ENCODE results near the gene TSPAN18.

Gene TSPAN18

DNA sequence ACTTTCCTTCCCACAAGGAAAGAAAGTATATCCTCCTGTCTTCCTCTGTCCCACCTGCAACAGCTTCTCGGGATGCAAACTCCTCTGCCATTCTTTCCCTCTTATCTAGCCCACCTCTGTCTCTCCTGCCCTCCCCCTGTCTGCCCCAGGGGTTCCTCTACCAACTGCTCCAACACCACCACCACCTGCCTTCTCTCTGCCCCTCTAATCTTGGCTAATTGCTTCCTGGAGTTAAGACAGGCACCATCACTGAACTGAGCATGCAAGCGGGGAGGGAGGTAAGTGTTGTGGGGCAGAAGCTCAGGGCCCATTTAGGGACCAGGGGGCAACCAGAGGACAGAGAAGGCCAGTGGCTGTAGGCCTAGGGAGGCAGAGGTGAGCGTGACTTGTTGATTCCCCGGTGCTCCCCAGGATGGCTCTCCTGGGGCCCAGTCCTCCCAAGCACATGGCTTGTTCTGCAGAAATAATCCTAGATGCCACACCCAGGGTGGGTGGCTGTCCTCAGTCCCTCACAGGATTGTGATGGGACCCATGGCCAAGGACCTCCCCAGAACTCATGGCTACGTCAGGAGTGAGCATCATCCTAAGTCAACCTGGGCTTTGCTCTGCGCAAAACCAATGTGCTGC is 112.8 kb downstream of the TSPAN18 start:
- no peak for TF ChIP-seq ZNF274 (IDR thresholded peaks at IDR 0.05; ENCODE audit: low read depth, low read length)
- H3K4me3 ChIP-seq (ENCODE audit: low read length), result no peak overlapping the region

DNA sequence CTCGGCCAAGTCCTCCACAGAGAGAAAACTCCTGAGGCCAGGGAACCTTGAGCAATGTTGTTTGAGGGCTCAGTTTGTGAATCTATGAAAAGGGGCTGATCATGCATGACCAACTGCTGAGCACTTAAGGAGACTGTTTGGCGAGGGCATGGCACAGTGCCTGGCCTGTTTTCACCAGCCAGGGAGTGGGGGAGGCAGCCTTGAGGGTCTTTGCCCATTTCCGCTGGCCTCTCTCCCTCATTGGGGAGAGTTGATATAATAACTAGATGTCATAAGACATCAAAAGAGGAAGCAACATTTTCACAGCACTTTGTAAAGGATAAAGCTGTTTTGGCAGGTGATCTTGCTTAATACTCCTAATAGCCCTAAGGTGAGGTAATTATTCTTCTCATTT is 113.3 kb downstream of the TSPAN18 start:
- TF ChIP-seq ZNF274 (IDR thresholded peaks at IDR 0.05; ENCODE audit: low read depth, low read length), result no peak
- no peak overlapping the region for H3K4me3 ChIP-seq (ENCODE audit: low read length)

DNA sequence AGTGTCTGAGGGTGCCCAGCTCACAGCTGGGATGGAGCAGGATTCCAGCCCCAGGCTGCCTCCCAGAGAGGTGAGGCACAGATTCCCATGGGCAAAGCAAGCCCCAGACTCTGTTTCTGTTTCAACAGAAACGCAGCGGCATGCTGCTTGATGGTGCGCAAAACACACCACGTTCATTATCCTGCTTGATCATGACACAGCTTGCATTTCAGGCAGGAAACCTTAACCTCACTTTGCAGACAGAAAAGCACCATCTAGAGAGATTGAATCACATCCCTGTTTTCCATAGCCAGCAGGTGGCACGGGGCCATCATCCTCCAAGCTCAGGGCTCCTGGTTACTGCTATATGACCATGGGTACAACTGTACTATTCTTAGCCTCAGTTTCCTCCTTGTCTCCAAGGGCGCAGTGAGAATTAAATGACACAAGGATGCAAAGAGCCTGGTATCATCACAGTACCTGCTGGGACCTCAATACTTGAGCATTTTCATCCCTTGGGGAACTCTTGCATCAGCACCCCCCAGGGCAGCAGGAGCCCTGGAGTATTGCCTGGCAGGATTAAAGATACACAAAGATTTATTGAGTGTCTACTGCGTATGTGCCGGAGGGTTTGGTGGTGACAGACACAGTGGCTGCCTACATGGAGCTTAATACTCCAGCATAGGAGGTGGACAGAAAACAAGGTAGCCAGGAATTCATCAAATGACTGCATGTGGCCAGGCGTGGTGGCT is 113.9 kb downstream of the TSPAN18 start:
- TF ChIP-seq ZNF274 (IDR thresholded peaks at IDR 0.05; ENCODE audit: low read depth, low read length), result no peak
- H3K4me3 ChIP-seq (ENCODE audit: low read length), result no peak overlapping the region

DNA sequence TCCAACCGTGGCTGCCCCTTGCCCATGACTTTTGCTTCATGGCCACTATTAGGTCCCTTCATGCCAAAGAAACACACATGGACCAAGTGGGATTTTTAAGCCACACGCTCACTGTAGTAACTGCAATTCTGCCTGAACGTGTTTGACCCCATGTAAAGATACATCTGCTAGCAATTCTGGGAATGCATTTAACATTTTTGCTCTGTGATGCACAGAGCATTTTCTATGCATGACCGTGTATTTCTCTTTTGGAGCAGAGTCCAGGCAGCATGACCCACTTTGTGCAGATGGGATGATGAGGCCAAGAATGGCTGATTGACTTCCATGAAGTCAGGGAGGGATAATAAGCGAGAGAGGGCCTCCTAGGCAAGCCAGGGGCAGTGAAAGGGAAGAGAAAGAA is 115.5 kb downstream of the TSPAN18 start:
- TF ChIP-seq ZNF274 (IDR thresholded peaks at IDR 0.05; ENCODE audit: low read depth, low read length), result no peak
- H3K4me3 ChIP-seq (ENCODE audit: low read length), result no peak overlapping the region

DNA sequence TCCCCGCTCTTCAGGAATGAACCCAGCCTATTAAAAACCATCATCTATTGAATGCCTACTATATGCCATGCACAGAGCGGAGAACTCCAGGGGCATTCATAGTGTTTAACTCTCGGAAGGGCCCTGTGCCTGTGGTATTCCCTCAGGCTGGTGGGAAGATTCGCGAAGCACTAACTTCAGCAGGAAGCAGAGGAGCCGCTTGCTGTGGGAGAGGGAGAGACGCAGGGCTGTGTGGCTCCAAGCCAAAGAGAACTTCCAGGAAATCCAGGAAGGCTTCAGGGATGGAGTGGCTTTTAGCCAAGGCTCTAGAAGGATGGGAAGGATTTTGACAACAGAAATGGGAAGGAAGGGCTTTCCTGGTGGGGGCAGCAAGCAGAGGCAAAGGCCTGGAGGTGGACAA is 120.1 kb downstream of the TSPAN18 start:
- H3K4me3 ChIP-seq (ENCODE audit: low read length), result no peak overlapping the region
- TF ChIP-seq ZNF274 (IDR thresholded peaks at IDR 0.05; ENCODE audit: low read depth, low read length), result no peak

DNA sequence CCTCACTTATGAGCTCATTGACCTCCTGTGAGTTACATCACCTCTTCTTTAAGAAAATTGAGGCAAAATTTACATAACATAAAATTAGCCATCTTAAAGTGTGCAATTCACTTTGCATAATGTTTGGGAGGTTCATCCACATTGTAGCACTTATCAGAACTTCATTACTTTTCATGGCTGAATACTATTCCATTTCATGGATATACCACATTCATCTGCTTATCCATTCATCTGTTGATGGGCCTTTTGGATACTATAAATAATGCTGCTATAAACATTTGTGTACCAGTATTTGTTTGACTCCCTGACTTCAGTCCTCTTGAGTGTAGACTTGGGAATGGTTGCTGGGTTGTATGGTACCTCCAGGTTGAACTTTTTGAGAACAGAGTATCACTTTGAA is 120.6 kb downstream of the TSPAN18 start:
- TF ChIP-seq ZNF274 (IDR thresholded peaks at IDR 0.05; ENCODE audit: low read depth, low read length), result no peak
- no peak overlapping the region for H3K4me3 ChIP-seq (ENCODE audit: low read length)

DNA sequence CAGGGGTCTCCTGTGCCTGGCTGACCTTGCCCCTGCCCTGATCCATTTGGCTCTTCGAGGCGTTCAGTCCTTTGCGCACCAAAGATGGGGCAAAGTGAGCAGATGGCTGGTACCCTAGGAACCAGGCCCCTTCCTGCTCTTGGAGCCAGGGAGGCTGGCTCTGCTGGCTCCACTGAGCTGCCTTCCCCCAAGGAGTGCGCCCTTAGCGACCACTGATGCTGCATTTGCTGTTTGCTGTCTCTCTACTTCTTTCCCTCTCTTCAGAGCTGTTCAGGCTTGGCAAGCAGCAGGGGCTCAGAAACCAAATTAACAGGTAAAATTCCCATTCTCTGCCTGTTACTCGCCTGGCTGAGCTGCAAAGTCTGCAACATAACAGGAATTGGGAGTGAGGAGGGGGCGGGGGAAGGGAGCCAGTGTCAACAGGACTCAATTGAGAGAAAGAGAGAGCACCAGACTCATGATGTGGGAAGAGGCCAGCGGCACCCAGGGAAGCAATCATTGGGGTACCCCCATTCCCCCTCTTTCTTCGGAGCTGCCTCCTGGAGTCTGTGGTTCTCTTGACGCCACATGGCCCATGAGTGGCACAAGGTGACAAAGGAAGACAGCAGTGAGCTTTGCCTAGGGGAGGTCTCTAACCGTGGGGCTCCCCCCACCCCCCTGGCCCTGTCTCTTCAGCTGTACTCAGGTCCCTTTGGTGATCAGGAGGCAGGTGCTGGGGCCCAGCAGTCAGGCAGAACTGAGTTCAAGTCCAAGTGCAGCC is 121.6 kb downstream of the TSPAN18 start:
- no peak overlapping the region for H3K4me3 ChIP-seq (ENCODE audit: low read length)
- TF ChIP-seq ZNF274 (IDR thresholded peaks at IDR 0.05; ENCODE audit: low read depth, low read length), result no peak

DNA sequence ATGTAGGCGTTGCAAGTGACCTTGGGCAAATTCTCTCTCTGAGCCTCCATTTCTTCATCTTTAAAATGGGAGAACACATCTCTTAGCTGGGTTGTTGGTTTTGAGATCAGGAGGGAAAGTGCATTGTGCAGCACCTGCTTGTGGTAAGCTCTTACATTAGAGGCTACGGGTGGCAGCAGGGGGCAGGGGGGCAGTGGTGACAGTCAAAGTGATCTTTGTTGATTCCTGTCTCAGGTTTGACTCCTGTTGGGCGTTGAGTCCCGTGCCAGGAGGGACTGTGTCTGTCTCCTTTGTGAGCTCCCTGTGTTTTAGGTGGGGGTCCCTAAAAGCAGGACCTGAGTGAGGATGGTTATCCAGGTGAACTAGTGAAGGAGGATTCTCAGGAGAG is 122.2 kb downstream of the TSPAN18 start:
- TF ChIP-seq ZNF274 (IDR thresholded peaks at IDR 0.05; ENCODE audit: low read depth, low read length), result no peak
- no peak overlapping the region for H3K4me3 ChIP-seq (ENCODE audit: low read length)

DNA sequence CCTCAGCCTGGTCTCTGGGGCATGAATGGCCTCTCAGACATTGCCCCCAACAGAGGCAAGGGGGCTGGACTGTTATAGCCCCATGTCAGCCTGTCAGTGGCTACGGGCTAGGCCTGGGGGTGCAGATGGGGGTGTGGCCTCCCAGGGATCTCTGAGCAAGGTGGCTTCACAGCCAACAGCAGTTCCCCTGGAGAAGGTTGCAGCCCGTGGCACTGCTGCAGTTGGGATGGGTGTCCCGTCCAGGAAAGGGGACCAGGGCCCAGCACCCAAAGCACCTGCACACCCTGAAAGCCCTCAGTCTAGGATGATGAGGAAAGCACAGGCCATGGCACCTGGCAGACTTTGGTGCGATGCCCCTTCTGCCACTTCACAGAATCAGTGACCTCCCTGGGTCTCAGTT is 122.7 kb downstream of the TSPAN18 start:
- no peak overlapping the region for H3K4me3 ChIP-seq (ENCODE audit: low read length)
- TF ChIP-seq ZNF274 (IDR thresholded peaks at IDR 0.05; ENCODE audit: low read depth, low read length), result no peak

DNA sequence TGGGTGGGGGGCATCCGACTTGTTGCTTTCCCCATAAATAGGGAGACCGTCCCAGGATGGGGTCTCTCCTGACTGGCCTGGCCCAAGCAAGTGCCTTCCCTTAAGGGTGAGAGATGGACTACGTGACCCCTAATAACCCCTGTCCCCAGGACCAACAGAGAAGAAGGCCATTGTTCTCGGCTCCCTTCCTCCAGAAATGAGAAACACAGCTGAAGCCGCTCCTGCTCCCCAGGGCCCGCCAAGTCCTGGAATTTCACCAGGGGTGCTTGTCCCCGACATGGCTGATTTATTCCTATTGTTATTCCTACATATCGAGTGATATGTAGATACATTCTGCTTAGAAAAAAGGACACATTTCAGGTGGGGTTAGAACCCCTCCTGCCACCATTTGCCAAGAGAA is 123.2 kb downstream of the TSPAN18 start:
- no peak overlapping the region for H3K4me3 ChIP-seq (ENCODE audit: low read length)
- no peak for TF ChIP-seq ZNF274 (IDR thresholded peaks at IDR 0.05; ENCODE audit: low read depth, low read length)

DNA sequence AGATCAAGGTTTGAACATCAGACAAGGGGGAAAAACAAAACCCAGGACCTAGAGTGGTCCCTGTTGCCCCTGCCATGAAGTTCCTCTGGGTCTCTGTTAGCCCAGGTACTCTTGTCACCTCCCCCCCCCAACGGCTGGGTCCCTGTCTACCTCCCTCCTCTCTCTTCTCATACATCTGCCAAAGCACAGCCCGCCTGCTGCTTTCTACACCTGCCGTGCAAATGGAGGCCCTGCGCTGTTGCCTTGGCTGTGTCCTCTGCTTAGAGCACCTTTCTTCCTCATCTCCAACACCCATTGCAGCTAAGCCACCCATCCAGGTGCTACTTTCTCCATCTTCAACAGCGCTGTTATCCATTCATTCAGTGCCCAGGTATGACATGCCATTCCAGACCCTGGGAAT is 124.7 kb downstream of the TSPAN18 start:
- H3K4me3 ChIP-seq (ENCODE audit: low read length), result no peak overlapping the region
- TF ChIP-seq ZNF274 (IDR thresholded peaks at IDR 0.05; ENCODE audit: low read depth, low read length), result no peak

DNA sequence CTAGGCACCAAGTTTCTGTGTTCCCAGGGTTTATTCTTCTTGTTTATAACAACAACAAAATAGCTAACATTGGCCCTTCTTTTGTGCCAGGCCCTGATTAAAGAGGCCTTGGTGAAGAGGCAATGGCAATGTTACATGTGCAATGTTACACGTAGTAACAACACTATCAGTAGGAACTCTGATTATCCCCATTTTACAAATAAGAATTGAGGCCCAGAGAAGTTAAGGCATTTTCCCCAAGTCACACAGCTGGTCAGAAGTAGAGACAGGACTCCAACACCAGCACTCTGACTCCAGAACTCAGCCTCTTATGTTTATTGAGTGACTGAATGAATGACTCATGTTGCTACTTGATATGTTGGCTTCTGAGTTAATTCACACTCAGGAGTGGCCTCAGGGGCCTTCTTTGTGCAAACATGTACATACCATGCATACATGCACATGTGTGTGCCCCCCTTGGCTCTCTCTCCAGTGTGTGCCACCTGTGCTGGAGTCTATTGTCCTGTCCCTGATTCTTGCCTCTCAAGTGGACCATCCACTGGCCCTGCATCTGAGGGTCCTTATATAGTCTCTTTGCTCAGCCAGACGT is 125.5 kb downstream of the TSPAN18 start:
- no peak for TF ChIP-seq ZNF274 (IDR thresholded peaks at IDR 0.05; ENCODE audit: low read depth, low read length)

DNA sequence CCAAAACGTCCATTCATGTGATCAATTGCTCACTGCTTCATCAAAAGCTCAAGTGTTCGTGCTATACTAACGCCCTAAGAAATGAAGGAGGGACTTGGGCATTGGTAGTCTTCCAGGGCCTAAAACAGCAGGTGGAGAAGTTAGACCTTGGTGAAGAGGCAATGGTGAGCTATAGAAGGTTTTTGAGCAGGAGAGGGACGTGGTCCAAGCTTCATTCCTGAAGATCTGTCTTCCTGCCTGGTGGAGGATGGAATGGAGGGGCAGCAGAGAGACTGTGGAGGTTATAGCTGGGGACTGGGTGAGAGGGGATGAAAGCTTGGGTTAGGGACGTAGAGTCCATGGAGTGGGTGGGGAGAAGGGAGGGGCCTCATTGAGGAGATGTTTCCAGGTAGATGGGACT is 126.2 kb downstream of the TSPAN18 start:
- TF ChIP-seq ZNF274 (IDR thresholded peaks at IDR 0.05; ENCODE audit: low read depth, low read length), result no peak
- H3K4me3 ChIP-seq (ENCODE audit: low read length), result no peak overlapping the region

More for the DNA sequence above, 125.5 kb downstream of the TSPAN18 start:
- no peak overlapping the region for H3K4me3 ChIP-seq (ENCODE audit: low read length)

DNA sequence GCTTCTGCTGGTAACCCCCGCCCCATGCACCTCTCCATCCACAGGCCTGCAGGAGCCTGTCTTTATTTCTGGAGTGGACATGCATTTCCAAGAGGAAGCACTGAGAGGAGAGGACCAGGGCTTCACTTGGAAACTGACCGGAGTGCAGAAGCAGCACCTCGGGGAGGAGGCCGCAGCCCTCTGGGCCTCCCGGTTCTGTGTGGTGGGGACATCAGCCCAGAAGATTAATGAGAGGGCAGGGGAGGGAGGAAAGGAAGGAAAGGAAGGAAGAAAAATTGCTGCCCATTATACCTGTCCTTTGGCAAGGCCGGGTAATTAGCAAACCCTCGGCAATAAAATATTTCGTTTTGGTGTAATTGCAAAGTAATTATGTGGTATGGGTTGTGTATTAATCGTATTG is 126.9 kb downstream of the TSPAN18 start:
- TF ChIP-seq ZNF274 (IDR thresholded peaks at IDR 0.05; ENCODE audit: low read depth, low read length), result no peak
- no peak overlapping the region for H3K4me3 ChIP-seq (ENCODE audit: low read length)

DNA sequence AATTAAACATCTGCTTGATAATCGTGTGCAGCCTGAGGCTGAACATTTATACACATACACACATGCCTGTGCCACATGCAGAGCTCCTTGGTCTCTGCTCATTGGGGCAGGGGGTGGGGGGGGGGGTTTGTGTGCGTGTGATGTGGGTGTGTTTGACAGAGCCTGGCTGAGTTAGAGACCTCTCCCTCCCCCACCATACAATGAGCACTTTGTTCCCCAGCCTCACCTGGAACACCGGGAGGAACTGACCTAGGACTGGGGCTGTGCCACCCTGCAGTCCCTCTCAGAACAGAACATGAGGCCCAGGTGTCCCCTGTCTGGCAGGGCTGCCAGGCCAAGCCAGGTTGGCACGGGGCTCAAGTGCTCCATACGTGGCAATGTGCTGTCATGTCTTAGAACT is 127.3 kb downstream of the TSPAN18 start:
- no peak for TF ChIP-seq ZNF274 (IDR thresholded peaks at IDR 0.05; ENCODE audit: low read depth, low read length)
- no peak overlapping the region for H3K4me3 ChIP-seq (ENCODE audit: low read length)

All from GM08714 (cell line).